H1 (cell line): ENCODE data around the gene GLT8D2. TPM values are rescaled to one million over a fixed set of nuclear protein-coding genes. Genes with fewer than 3 reads are reported as not detected.

Source experiments
- CTCF ChIA-PET: fragments of 300-600 bp; sonication (Branson Sonifier 250); formaldehyde crosslinking; loops from one replicate; lab custom pipeline; 2021; ENCODE audit not compliant: partially characterized antibody; lab: Charles Lee
- POLR2A ChIA-PET: fragments of 300-600 bp; sonication (Branson Sonifier 250); formaldehyde crosslinking; loops from one replicate; lab custom pipeline; 2021; ENCODE audit warnings: inconsistent platforms; ENCODE audit not compliant: partially characterized antibody; lab: Charles Lee
- DNase-seq, 2 experiments: peaks; one replicate each; pipeline versions ENCODE4 v3.0.0 to v3.0.0-alpha.2; 2010 to 2022; ENCODE audit warnings: low spot score in 2 of 2, low read depth in 1 of 2, mixed read lengths in 1 of 2
- FAIRE-seq: peaks from 2 replicates; lab custom pipeline; 2011; peaks lifted over from hg19 to GRCh38; lab: Jason Lieb, UNC
- H2AFZ ChIP-seq: 2 replicates; pipeline ENCODE4 v1.8.1; 2012; ENCODE audit warnings: low read length, inconsistent platforms
- H2AK5ac ChIP-seq: 2 replicates; pipeline ENCODE4 v1.6.1; 2013; ENCODE audit warnings: low read depth, low read length
- H2BK120ac ChIP-seq: replicated peaks from 2 replicates; pipeline ENCODE3; 2013; ENCODE audit warnings: low read depth, low read length, inconsistent platforms
- H2BK12ac ChIP-seq: 2 replicates; pipeline ENCODE4 v1.6.1; 2013; ENCODE audit warnings: low read depth, low read length
- H2BK15ac ChIP-seq: 2 replicates; pipeline ENCODE4 v1.6.1; 2013; ENCODE audit warnings: low read length
- H2BK20ac ChIP-seq: 2 replicates; pipeline ENCODE4 v1.6.1; 2013; ENCODE audit warnings: low read length
- H2BK5ac ChIP-seq: 2 replicates; pipeline ENCODE4 v1.6.1; 2013; ENCODE audit warnings: low read depth, low read length
- H3K14ac ChIP-seq: 2 replicates; pipeline ENCODE4 v1.6.1; 2013; ENCODE audit warnings: inconsistent platforms; ENCODE audit not compliant: insufficient read length
- H3K18ac ChIP-seq: 2 replicates; pipeline ENCODE4 v1.6.1; 2013; ENCODE audit warnings: low read length; ENCODE audit errors: extremely low read depth
- H3K23ac ChIP-seq: 2 replicates; pipeline ENCODE4 v1.6.1; 2013; ENCODE audit warnings: inconsistent platforms; ENCODE audit not compliant: insufficient read length
- H3K23me2 ChIP-seq: 2 replicates; pipeline ENCODE4 v1.6.1; 2013; ENCODE audit warnings: low read depth, low read length
- H3K27ac ChIP-seq: 2 replicates; pipeline ENCODE4 v1.6.1; 2011; ENCODE audit warnings: low read depth, low read length, inconsistent platforms
- H3K27me3 ChIP-seq, 4 experiments: replicated peaks in 1 of 4; 1 replicate in 1 of 4; 2 replicates in 3 of 4; pipeline versions ENCODE4 v1.6.1 to v1.8.1; 2011 to 2013; ENCODE audit warnings: low read length in 3 of 4, mild to moderate bottlenecking in 3 of 4, inconsistent platforms in 2 of 4, mixed read lengths in 2 of 4, moderate library complexity in 1 of 4; ENCODE audit not compliant: control insufficient read depth in 3 of 4, insufficient read depth in 3 of 4; ENCODE audit errors: extremely low read depth in 1 of 4
- H3K36me3 ChIP-seq, 4 experiments: 2 replicates each; pipeline versions ENCODE4 v1.6.1 to v1.8.1; 2011 to 2013; ENCODE audit warnings: mild to moderate bottlenecking in 4 of 4, low read length in 3 of 4, moderate library complexity in 2 of 4, control low read depth in 1 of 4, inconsistent platforms in 1 of 4; ENCODE audit not compliant: insufficient read depth in 4 of 4, control insufficient read depth in 2 of 4
- H3K4ac ChIP-seq: replicated peaks from 2 replicates; pipeline ENCODE3; 2013; ENCODE audit warnings: low read length, low read depth, mixed read lengths, inconsistent platforms; ENCODE audit not compliant: insufficient read length
- H3K4me1 ChIP-seq, 4 experiments: replicated peaks in 1 of 4; 1 replicate in 1 of 4; 2 replicates in 3 of 4; pipeline versions ENCODE4 v1.6.1 to v1.8.1; 2011 to 2013; ENCODE audit warnings: low read length in 3 of 4, inconsistent platforms in 2 of 4, mixed read lengths in 1 of 4; ENCODE audit not compliant: insufficient read depth in 4 of 4, control insufficient read depth in 3 of 4
- H3K4me2 ChIP-seq, 2 experiments: 2 replicates each; pipeline versions ENCODE4 v1.6.1 to v1.8.1; 2011 to 2013; ENCODE audit warnings: low read depth in 2 of 2, low read length in 2 of 2, control low read depth in 1 of 2, inconsistent platforms in 1 of 2, mild to moderate bottlenecking in 1 of 2; ENCODE audit not compliant: insufficient read depth in 1 of 2
- H3K4me3 ChIP-seq, 4 experiments: fragments of 200-600, 300-600 bp in 1 of 4; sonication (generic), shearing (Covaris generic), sonication (Bioruptor Twin) in 1 of 4; 2 replicates each; pipeline versions ENCODE4 v1.5.1 to v1.8.1; 2011 to 2016; ENCODE audit warnings: low read length in 4 of 4, low read depth in 3 of 4, control low read depth in 2 of 4, inconsistent platforms in 2 of 4, mild to moderate bottlenecking in 2 of 4, mixed read lengths in 1 of 4, moderate library complexity in 1 of 4; ENCODE audit not compliant: insufficient read depth in 2 of 4; ENCODE audit errors: extremely low read depth in 1 of 4
- H3K56ac ChIP-seq: replicated peaks from 2 replicates; pipeline ENCODE3; 2013; ENCODE audit warnings: low read depth, mild to moderate bottlenecking, mixed read lengths, low read length, inconsistent platforms; ENCODE audit not compliant: insufficient read length
- H3K79me1 ChIP-seq: 2 replicates; pipeline ENCODE4 v1.6.1; 2013; ENCODE audit warnings: low read depth, low read length, control low read depth
- H3K79me2 ChIP-seq, 2 experiments: 2 replicates each; pipeline versions ENCODE4 v1.6.1 to v1.8.1; 2012 to 2013; ENCODE audit warnings: low read length in 2 of 2, mild to moderate bottlenecking in 2 of 2, inconsistent platforms in 1 of 2; ENCODE audit not compliant: insufficient read depth in 2 of 2, control insufficient read depth in 1 of 2
- H3K9ac ChIP-seq, 4 experiments: replicated peaks in 1 of 4; 1 replicate in 1 of 4; 2 replicates in 3 of 4; pipeline versions ENCODE4 v1.6.1 to v1.8.1; 2011 to 2013; ENCODE audit warnings: low read depth in 3 of 4, low read length in 3 of 4, control low read depth in 2 of 4, mild to moderate bottlenecking in 2 of 4, moderate library complexity in 2 of 4, inconsistent platforms in 1 of 4; ENCODE audit errors: extremely low read depth in 1 of 4
- H3K9me3 ChIP-seq, 2 experiments: 2 replicates each; pipeline versions ENCODE4 v1.6.1 to v1.8.1; 2012 to 2013; ENCODE audit warnings: mild to moderate bottlenecking in 2 of 2, moderate library complexity in 2 of 2, control low read depth in 1 of 2, inconsistent platforms in 1 of 2, low read depth in 1 of 2, low read length in 1 of 2, mixed read lengths in 1 of 2; ENCODE audit not compliant: insufficient read depth in 2 of 2
- H4K20me1 ChIP-seq, 2 experiments: replicated peaks in 1 of 2; 2 replicates each; pipeline versions ENCODE3 to v1.8.1; 2011 to 2013; ENCODE audit warnings: inconsistent platforms in 2 of 2, low read length in 2 of 2, mild to moderate bottlenecking in 1 of 2; ENCODE audit not compliant: insufficient read depth in 2 of 2, control insufficient read depth in 1 of 2
- H4K5ac ChIP-seq: 2 replicates; pipeline ENCODE4 v1.6.1; 2013; ENCODE audit warnings: low read length, low read depth, mixed read lengths, inconsistent platforms; ENCODE audit not compliant: insufficient read length
- H4K8ac ChIP-seq: 2 replicates; pipeline ENCODE4 v1.8.0; 2013; ENCODE audit warnings: mild to moderate bottlenecking, moderate library complexity, low read length, inconsistent platforms; ENCODE audit not compliant: insufficient read depth; ENCODE audit errors: extremely low read depth
- H4K91ac ChIP-seq: replicated peaks from 2 replicates; pipeline ENCODE3; 2013; ENCODE audit warnings: low read length, mixed read lengths, inconsistent platforms; ENCODE audit not compliant: insufficient read length
- BCL11A ChIP-seq, 2 experiments: IDR thresholded peaks; one replicate each; pipeline ENCODE4 v1.6.1; 2011; ENCODE audit warnings: low read depth in 2 of 2, low read length in 2 of 2, mild to moderate bottlenecking in 2 of 2
- CREB1 ChIP-seq: IDR thresholded peaks from 2 replicates; pipeline ENCODE4 v1.6.1; 2012; ENCODE audit warnings: inconsistent platforms
- EZH2 ChIP-seq: fragments of 200-600 bp; sonication (generic); IDR thresholded peaks from 2 replicates; pipeline ENCODE4 v1.7.1; 2012; ENCODE audit warnings: low read depth, mild to moderate bottlenecking, moderate library complexity, low read length, inconsistent platforms; ENCODE audit not compliant: severe bottlenecking
- HDAC2 ChIP-seq, 2 experiments: fragments of 300-600 bp in 1 of 2; sonication (generic) in 1 of 2; IDR thresholded peaks; 2 replicates each; pipeline ENCODE4 v1.6.1; 2011 to 2012; ENCODE audit warnings: low read depth in 2 of 2, low read length in 2 of 2, mild to moderate bottlenecking in 2 of 2, moderate library complexity in 2 of 2, borderline replicate concordance in 1 of 2, inconsistent platforms in 1 of 2
- JUN ChIP-seq: IDR thresholded peaks from 2 replicates; pipeline ENCODE4 v1.6.1; 2011; ENCODE audit warnings: low read depth, mild to moderate bottlenecking, improper control_type of control experiment, low read length
- JUND ChIP-seq: IDR thresholded peaks from 2 replicates; pipeline ENCODE4 v1.6.1; 2011; ENCODE audit warnings: mild to moderate bottlenecking, improper control_type of control experiment, low read length
- KDM4A ChIP-seq: IDR thresholded peaks from one replicate; pipeline ENCODE4 v1.7.1; 2012; ENCODE audit warnings: low read depth, mild to moderate bottlenecking, moderate library complexity, low read length, inconsistent platforms; ENCODE audit not compliant: severe bottlenecking
- POLR2AphosphoS5 ChIP-seq: IDR thresholded peaks from 2 replicates; pipeline ENCODE4 v1.6.1; 2011; ENCODE audit warnings: low read depth, low read length
- RFX5 ChIP-seq: IDR thresholded peaks from 2 replicates; pipeline ENCODE4 v1.6.1; 2011; ENCODE audit warnings: low read depth, low read length, improper control_type of control experiment, borderline replicate concordance
- WGBS, 2 experiments: shearing (Covaris generic) in 1 of 2; methylation state at CpG; one replicate each; pipeline versions ENCODE4 v1.1.6 to v1.1.7; 2013 to 2015; ENCODE audit warnings: low lambda C conversion rate in 2 of 2, mixed read lengths in 2 of 2, inconsistent platforms in 1 of 2, low coverage in 1 of 2, missing lambda C conversion rate in 1 of 2; ENCODE audit not compliant: insufficient replicate concordance in 2 of 2, insufficient coverage in 1 of 2, insufficient read length in 1 of 2; ENCODE audit errors: extremely low coverage in 1 of 2, missing lambda C conversion rate in 1 of 2; 5-methylcytosine and 5-hydroxymethylcytosine counted together
- polyA plus RNA-seq, 7 experiments: library from polyadenylated mRNA; depleted of rRNA in 3 of 7; stranded (reverse) in 5 of 7; unstranded in 2 of 7; fragments of >200 nt in 5 of 7; fragments of 200-250 nt in 2 of 7; gene quantifications; 1 replicate in 5 of 7; 2 replicates in 1 of 7; 4 replicates in 1 of 7; pipeline versions ENCODE4 v1.2.1 to v1.2.3, GENCODE V29; 2011 to 2013; ENCODE audit warnings: missing spikeins in 2 of 7, mixed read lengths in 2 of 7
- total RNA-seq: library from RNA; stranded (reverse); fragmentation: NEBNext Ultra II Directional; extraction: Animal tissue kit (Norgen Biotek cat#: 25700); gene quantifications from 2 replicates; pipeline ENCODE4 v1.2.1, GENCODE V29; 2021
- TF ChIP-seq, protein P1 (sequence below): IDR thresholded peaks from 2 replicates; pipeline ENCODE4 v1.6.1; 2012; ENCODE audit warnings: low read length, inconsistent platforms

Gene GLT8D2
- total and polyA plus RNA-seq, 2 of the 8 experiments (the other 6 are each of a cell fraction or from before 2014, with no cell fraction given), result 6.8 to 9.8 TPM

- Histone ChIP-seq H2BK20ac (no peak overlapping the region), H2BK15ac (no peak overlapping the region), H3K18ac (no peak overlapping the region), H4K5ac (no peak overlapping the region), H3K79me1 (no peaks in the 10 kb centered on the region), H2BK5ac (no peak overlapping the region), H3K14ac (no peak overlapping the region), H3K4me3 (no peak overlapping the region), H3K27me3 (no peaks in the 10 kb centered on the region), H3K4me1 (no peaks in the 10 kb centered on the region), H3K56ac (no peak overlapping the region), H3K9ac (no peak overlapping the region), H2AFZ (no peak overlapping the region), H2BK12ac (no peak overlapping the region), H4K91ac (no peak overlapping the region), H2AK5ac (no peak overlapping the region), H3K4ac (no peak overlapping the region), H3K23me2 (no peaks in the 10 kb centered on the region), H2BK120ac (no peak overlapping the region), H4K8ac (no peak overlapping the region), H3K79me2 (no peaks in the 10 kb centered on the region), H4K20me1 (no peaks in the 10 kb centered on the region), H3K23ac (no peak overlapping the region), H3K36me3 (no peaks in the 10 kb centered on the region), H3K4me2 (no peak overlapping the region), H3K27ac (no peak overlapping the region), H3K9me3 (no peaks in the 10 kb centered on the region)
- ChIA-PET CTCF (interaction anchor here (0.8 to 1.6 kb wide), 5 partner anchors 10 to 66 kb away, joined by 3 to 5 read pairs (median 4); no protein-coding TSS in a partner anchor), POLR2A (interaction anchor here (0.7 to 1.3 kb wide), 4 partner anchors 8 to 77 kb away, joined by 3 read pairs; partner anchors contain the start of gene TDG)
- TF ChIP-seq, protein P1, sequence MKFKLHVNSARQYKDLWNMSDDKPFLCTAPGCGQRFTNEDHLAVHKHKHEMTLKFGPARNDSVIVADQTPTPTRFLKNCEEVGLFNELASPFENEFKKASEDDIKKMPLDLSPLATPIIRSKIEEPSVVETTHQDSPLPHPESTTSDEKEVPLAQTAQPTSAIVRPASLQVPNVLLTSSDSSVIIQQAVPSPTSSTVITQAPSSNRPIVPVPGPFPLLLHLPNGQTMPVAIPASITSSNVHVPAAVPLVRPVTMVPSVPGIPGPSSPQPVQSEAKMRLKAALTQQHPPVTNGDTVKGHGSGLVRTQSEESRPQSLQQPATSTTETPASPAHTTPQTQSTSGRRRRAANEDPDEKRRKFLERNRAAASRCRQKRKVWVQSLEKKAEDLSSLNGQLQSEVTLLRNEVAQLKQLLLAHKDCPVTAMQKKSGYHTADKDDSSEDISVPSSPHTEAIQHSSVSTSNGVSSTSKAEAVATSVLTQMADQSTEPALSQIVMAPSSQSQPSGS, result no peak
- TF ChIP-seq BCL11A (IDR thresholded peaks at IDR 0.05; ENCODE audit: low read depth in 2 of 2, low read length in 2 of 2), result no peak
- no peak for TF ChIP-seq EZH2
- no peak for TF ChIP-seq JUN
- no peak for TF ChIP-seq JUND
- no peak for TF ChIP-seq HDAC2 (IDR thresholded peaks at IDR 0.05; ENCODE audit: borderline replicate concordance in 1 of 2, low read depth in 2 of 2, low read length in 2 of 2)
- no peak for TF ChIP-seq RFX5
- TF ChIP-seq CREB1, result no peak
- TF ChIP-seq POLR2AphosphoS5, result no peak
- no peak for TF ChIP-seq KDM4A
- DNase-seq (no peak), FAIRE-seq (no peak)
- 88% methylated on average over 1 of the region's 1 CpG; no CpG with 5 or more reads in 1 of the 2 experiments for WGBS, 2 experiments
Observed at GRCh38 chr12:104042580-104042979, 7.4 kb downstream of the GLT8D2 start.
